HepG2 (cell line): ENCODE measurements around the gene DYSF. TPM values are rescaled to one million over a fixed set of nuclear protein-coding genes. Genes with fewer than 3 reads are reported as not detected.

Experiments used
- ATAC-seq: fragments of 200-7000 bp; cut with Tn5 transposase; 3 replicates; pipeline ENCODE4 v1.9.1; 2020; ENCODE audit warnings: mild to moderate bottlenecking, moderate library complexity
- BruUV-seq: library from RNA; stranded (reverse); fragments of 400-500 nt; replicated peaks from 2 replicates; lab custom pipeline; 2021; lab: Mats Ljungman, UMichigan
- CTCF ChIA-PET: fragments of 300-600 bp; formaldehyde crosslinking; extraction: SDS; loops from one replicate; lab custom pipeline; 2021; ENCODE audit warnings: low total read pairs, inconsistent platforms, low intra/inter-chr PET ratio; lab: Yijun Ruan, JAX
- POLR2A ChIA-PET: fragments of 350-600 bp; sonication (Branson Sonifier 250); formaldehyde crosslinking; loops from one replicate; lab custom pipeline; 2020; ENCODE audit warnings: antibody characterized with exemption, inconsistent platforms; lab: Yijun Ruan, JAX
- DNase-seq: peaks from one replicate; pipeline ENCODE4 v3.0.0-alpha.2; 2015; ENCODE audit warnings: low spot score
- FAIRE-seq: peaks from 3 replicates; lab custom pipeline; 2011; peaks lifted over from hg19 to GRCh38; lab: Jason Lieb, UNC
- H2AFZ ChIP-seq: one replicate; pipeline ENCODE4 v1.6.1; 2011; ENCODE audit warnings: low read length, inconsistent platforms
- H3K27ac ChIP-seq: fragments of 300-600 bp; 3 replicates; pipeline ENCODE4 v1.8.0; 2011; ENCODE audit warnings: mixed run types, mild to moderate bottlenecking, mixed read lengths, low read length, inconsistent platforms; ENCODE audit not compliant: insufficient read depth; ENCODE audit errors: extremely low read length
- H3K27me3 ChIP-seq, 2 experiments: fragments of 200-600 bp in 1 of 2; 2 replicates in 1 of 2; 3 replicates in 1 of 2; pipeline versions ENCODE4 v1.6.0 to v1.8.0; 2011; ENCODE audit warnings: low read length in 2 of 2, mild to moderate bottlenecking in 2 of 2, moderate library complexity in 2 of 2, inconsistent platforms in 1 of 2; ENCODE audit not compliant: insufficient read depth in 2 of 2, control insufficient read depth in 1 of 2
- H3K36me3 ChIP-seq, 2 experiments: fragments of 200-600 bp in 1 of 2; replicated peaks in 1 of 2; 2 replicates in 1 of 2; 3 replicates in 1 of 2; pipeline versions ENCODE4 v1.5.1 to v1.8.0; 2011; ENCODE audit warnings: low read length in 2 of 2, inconsistent platforms in 1 of 2; ENCODE audit not compliant: insufficient read depth in 2 of 2, control insufficient read depth in 1 of 2
- H3K4me1 ChIP-seq: 2 replicates; pipeline ENCODE4 v1.5.1; 2012; ENCODE audit warnings: low read length, inconsistent platforms; ENCODE audit not compliant: insufficient read depth
- H3K4me2 ChIP-seq: 2 replicates; pipeline ENCODE4 v1.6.0; 2011; ENCODE audit warnings: low read depth, low read length, inconsistent platforms
- H3K4me3 ChIP-seq, 3 experiments: fragments of 200-600 bp in 1 of 3; sonication (generic), shearing (Covaris generic) in 1 of 3; replicated peaks in 1 of 3; 2 replicates each; pipeline ENCODE4 v1.5.1; 2011 to 2016; ENCODE audit warnings: low read length in 3 of 3, inconsistent platforms in 2 of 3, low read depth in 2 of 3, mild to moderate bottlenecking in 2 of 3, control low read depth in 1 of 3, mixed read lengths in 1 of 3; ENCODE audit not compliant: insufficient read depth in 1 of 3
- H3K79me2 ChIP-seq: one replicate; pipeline ENCODE4 v1.6.1; 2011; ENCODE audit warnings: low read length, inconsistent platforms; ENCODE audit not compliant: insufficient read depth
- H3K9ac ChIP-seq: 2 replicates; pipeline ENCODE4 v1.6.0; 2011; ENCODE audit warnings: mild to moderate bottlenecking, low read depth, low read length, inconsistent platforms; ENCODE audit not compliant: insufficient read depth
- H3K9me3 ChIP-seq: 2 replicates; pipeline ENCODE4 v1.5.1; 2012; ENCODE audit warnings: mild to moderate bottlenecking, low read length
- H4K20me1 ChIP-seq: 2 replicates; pipeline ENCODE4 v1.6.0; 2011; ENCODE audit warnings: inconsistent platforms, mild to moderate bottlenecking, low read length, moderate library complexity; ENCODE audit not compliant: insufficient read depth
- ELF4 ChIP-seq: sonication (generic); formaldehyde crosslinking; IDR thresholded peaks from 2 replicates; pipeline ENCODE4 v1.5.0; 2020; ENCODE audit warnings: missing genetic modification reagents, mild to moderate bottlenecking, moderate library complexity, borderline replicate concordance
- EZH2 ChIP-seq: conservative IDR thresholded peaks from 2 replicates; pipeline ENCODE4 v1.6.1; 2012; ENCODE audit warnings: mild to moderate bottlenecking, low read depth, low read length, moderate library complexity
- KDM3A ChIP-seq: IDR thresholded peaks from 2 replicates; pipeline ENCODE4 v1.6.1; 2018; ENCODE audit warnings: low read depth, missing compliant biosample characterization
- MED1 ChIP-seq: sonication (generic); formaldehyde crosslinking; IDR thresholded peaks from 2 replicates; pipeline ENCODE4 v1.4.0; 2020; ENCODE audit warnings: missing genetic modification reagents
- MIER3 ChIP-seq: IDR thresholded peaks from 2 replicates; pipeline ENCODE4 v1.6.1; 2016; ENCODE audit warnings: missing compliant biosample characterization, borderline replicate concordance
- MYC ChIP-seq: sonication (generic); formaldehyde crosslinking; IDR thresholded peaks from 2 replicates; pipeline ENCODE4 v1.9.0; 2021; ENCODE audit warnings: missing genetic modification reagents, borderline replicate concordance
- NAIF1 ChIP-seq: sonication (generic); formaldehyde crosslinking; IDR thresholded peaks from 2 replicates; pipeline ENCODE4 v1.5.0; 2020; ENCODE audit warnings: mild to moderate bottlenecking, missing genetic modification reagents, borderline replicate concordance
- NCOR1 ChIP-seq: fragments of 200-600 bp; sonication (generic); IDR thresholded peaks from 2 replicates; pipeline ENCODE4 v1.7.0; 2017; ENCODE audit warnings: antibody characterized with exemption, low read length, borderline replicate concordance
- NR2F1 ChIP-seq, 2 experiments: fragments of 450-650 bp in 1 of 2; formaldehyde crosslinking in 1 of 2; IDR thresholded peaks; 2 replicates each; pipeline versions ENCODE4 v1.5.0 to v1.6.1; 2016 to 2020; ENCODE audit warnings: mild to moderate bottlenecking in 1 of 2, missing compliant biosample characterization in 1 of 2, missing genetic modification reagents in 1 of 2, moderate library complexity in 1 of 2
- ZNF235 ChIP-seq: sonication (generic); formaldehyde crosslinking; IDR thresholded peaks from 2 replicates; pipeline ENCODE4 v1.8.1; 2023; ENCODE audit warnings: mild to moderate bottlenecking, missing genetic modification reagents, borderline replicate concordance
- ZNF335 ChIP-seq: sonication (generic); formaldehyde crosslinking; IDR thresholded peaks from 2 replicates; pipeline ENCODE4 v1.4.0; 2020; ENCODE audit warnings: missing genetic modification reagents
- ZNF496 ChIP-seq: sonication (generic); formaldehyde crosslinking; IDR thresholded peaks from 2 replicates; pipeline ENCODE4 v1.8.1; 2023; ENCODE audit warnings: mild to moderate bottlenecking, moderate library complexity, missing genetic modification reagents; ENCODE audit not compliant: insufficient replicate concordance
- ZNF547 ChIP-seq: sonication (generic); formaldehyde crosslinking; IDR thresholded peaks from 2 replicates; pipeline ENCODE4 v1.5.1; 2020; ENCODE audit warnings: mild to moderate bottlenecking, missing genetic modification reagents
- ZSCAN21 ChIP-seq: sonication (generic); formaldehyde crosslinking; IDR thresholded peaks from 2 replicates; pipeline ENCODE4 v1.8.0; 2022; ENCODE audit warnings: mild to moderate bottlenecking, missing genetic modification reagents, moderate library complexity, borderline replicate concordance
- WGBS: methylation state at CpG from one replicate; pipeline ENCODE4 v1.1.6; 2017; ENCODE audit warnings: low lambda C conversion rate; 5-methylcytosine and 5-hydroxymethylcytosine counted together
- in situ Hi-C: cut with HindIII; loops from 2 replicates; pipeline ENCODE4 v1.10.0; 2017; ENCODE audit warnings: low pct_unique_long_range_greater_than_20kb; ENCODE audit not compliant: extremely low pct_ligation_motif_present
- intact Hi-C: fragments of 100-400 bp; cut with micrococcal nuclease; formaldehyde crosslinking; loops from one replicate; pipeline ENCODE4 v1.10.0; 2022; ENCODE audit not compliant: unreplicated experiment
- polyA plus RNA-seq, 8 experiments: library from polyadenylated mRNA; depleted of rRNA in 3 of 8; stranded (reverse) in 7 of 8; unstranded in 1 of 8; fragments of >200 nt; fragmentation: Illumina TruSeq in 4 of 8; extraction: Trizol in 4 of 8; gene quantifications; 2 replicates each; pipeline versions ENCODE4 v1.2.1 to v1.2.3, GENCODE V29; 2011 to 2016; ENCODE audit warnings: low read depth in 4 of 8, missing spikeins in 1 of 8, mixed read lengths in 1 of 8; ENCODE audit not compliant: insufficient read depth in 1 of 8
- total RNA-seq, 5 experiments: library from RNA; depleted of rRNA; stranded (reverse); fragments of >200 nt; fragmentation: Illumina TruSeq; extraction: Trizol; gene quantifications; 2 replicates each; pipeline ENCODE4 v1.2.3, GENCODE V29; 2016; ENCODE audit warnings: low read depth in 1 of 5
- TF ChIP-seq, protein P1 (sequence below): sonication (generic); formaldehyde crosslinking; IDR thresholded peaks from 2 replicates; pipeline ENCODE4 v1.4.0; 2020; ENCODE audit warnings: missing genetic modification reagents, borderline replicate concordance
- TF ChIP-seq, protein P2 (sequence below): IDR thresholded peaks from 2 replicates; pipeline ENCODE4 v1.6.1; 2016; ENCODE audit warnings: mild to moderate bottlenecking
- TF ChIP-seq, protein P3 (sequence below): sonication (generic); formaldehyde crosslinking; IDR thresholded peaks from 2 replicates; pipeline ENCODE4 v1.4.0; 2020; ENCODE audit warnings: missing genetic modification reagents

DYSF gene
- total and polyA plus RNA-seq, 2 of the 13 experiments (the other 11 are each of a cell fraction or from before 2014, with no cell fraction given), result 0.15 to 2.4 TPM

DNA sequence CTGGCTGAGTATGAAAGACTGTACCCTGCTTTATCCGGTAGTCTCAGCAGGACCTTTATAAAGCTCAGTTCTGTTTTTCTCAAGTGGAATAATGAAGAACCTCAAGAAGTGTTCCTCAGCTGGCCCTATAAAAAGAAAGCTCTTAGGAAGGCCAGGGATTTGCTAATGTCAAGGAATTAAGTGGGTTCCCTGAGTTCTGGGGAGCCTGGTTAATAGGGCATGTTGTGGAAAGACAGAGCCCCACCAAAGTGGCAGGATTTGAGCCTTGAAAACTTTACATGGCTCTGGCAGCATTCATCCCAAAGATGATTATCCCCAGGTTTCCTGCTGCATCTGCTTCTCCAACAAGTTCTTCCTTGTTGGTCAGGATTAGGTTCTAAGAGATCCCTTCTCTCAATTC lies 6.9 kb upstream of the DYSF start:
- BruUV-seq, result no TSS peak
- Histone ChIP-seq H3K4me2 (no peak overlapping the region), H3K27ac (no peak overlapping the region), H3K79me2 (no peaks in the 10 kb centered on the region), H2AFZ (no peak overlapping the region), H3K4me3 (no peak overlapping the region), H3K36me3 (no peaks in the 10 kb centered on the region), H3K9ac (no peak overlapping the region), H3K27me3 (peaks cover 0 to 3% of the 10 kb centered on the region in 2 experiments; a peak in 1 of 5 replicates), H3K4me1 (peaks cover 10% of the 10 kb centered on the region), H4K20me1 (no peaks in the 10 kb centered on the region), H3K9me3 (no peaks in the 10 kb centered on the region)
- ChIA-PET CTCF (no interaction called here), POLR2A (no interaction called here)
- in situ Hi-C loops (no loop called here), intact Hi-C loops (no loop called here)
- WGBS, result 100% methylated on average over 1 of the region's 1 CpG
- ATAC-seq, result no peak; the same call in 2 of the 3 replicates
- DNase-seq, result no peak
- FAIRE-seq, result no peak
- no peak for TF ChIP-seq ZNF235 (CRISPR knock-in tag)
- no peak for TF ChIP-seq NR2F1 (CRISPR knock-in tag; IDR thresholded peaks at IDR 0.05)
- TF ChIP-seq, protein P1, sequence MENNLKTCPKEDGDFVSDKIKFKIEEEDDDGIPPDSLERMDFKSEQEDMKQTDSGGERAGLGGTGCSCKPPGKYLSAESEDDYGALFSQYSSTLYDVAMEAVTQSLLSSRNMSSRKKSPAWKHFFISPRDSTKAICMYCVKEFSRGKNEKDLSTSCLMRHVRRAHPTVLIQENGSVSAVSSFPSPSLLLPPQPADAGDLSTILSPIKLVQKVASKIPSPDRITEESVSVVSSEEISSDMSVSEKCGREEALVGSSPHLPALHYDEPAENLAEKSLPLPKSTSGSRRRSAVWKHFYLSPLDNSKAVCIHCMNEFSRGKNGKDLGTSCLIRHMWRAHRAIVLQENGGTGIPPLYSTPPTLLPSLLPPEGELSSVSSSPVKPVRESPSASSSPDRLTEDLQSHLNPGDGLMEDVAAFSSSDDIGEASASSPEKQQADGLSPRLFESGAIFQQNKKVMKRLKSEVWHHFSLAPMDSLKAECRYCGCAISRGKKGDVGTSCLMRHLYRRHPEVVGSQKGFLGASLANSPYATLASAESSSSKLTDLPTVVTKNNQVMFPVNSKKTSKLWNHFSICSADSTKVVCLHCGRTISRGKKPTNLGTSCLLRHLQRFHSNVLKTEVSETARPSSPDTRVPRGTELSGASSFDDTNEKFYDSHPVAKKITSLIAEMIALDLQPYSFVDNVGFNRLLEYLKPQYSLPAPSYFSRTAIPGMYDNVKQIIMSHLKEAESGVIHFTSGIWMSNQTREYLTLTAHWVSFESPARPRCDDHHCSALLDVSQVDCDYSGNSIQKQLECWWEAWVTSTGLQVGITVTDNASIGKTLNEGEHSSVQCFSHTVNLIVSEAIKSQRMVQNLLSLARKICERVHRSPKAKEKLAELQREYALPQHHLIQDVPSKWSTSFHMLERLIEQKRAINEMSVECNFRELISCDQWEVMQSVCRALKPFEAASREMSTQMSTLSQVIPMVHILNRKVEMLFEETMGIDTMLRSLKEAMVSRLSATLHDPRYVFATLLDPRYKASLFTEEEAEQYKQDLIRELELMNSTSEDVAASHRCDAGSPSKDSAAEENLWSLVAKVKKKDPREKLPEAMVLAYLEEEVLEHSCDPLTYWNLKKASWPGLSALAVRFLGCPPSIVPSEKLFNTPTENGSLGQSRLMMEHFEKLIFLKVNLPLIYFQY (CRISPR knock-in tag), result no peak
- no peak for TF ChIP-seq KDM3A (CRISPR knock-in tag)
- TF ChIP-seq NAIF1 (CRISPR knock-in tag), result no peak
- no peak for TF ChIP-seq EZH2
- TF ChIP-seq, protein P2, sequence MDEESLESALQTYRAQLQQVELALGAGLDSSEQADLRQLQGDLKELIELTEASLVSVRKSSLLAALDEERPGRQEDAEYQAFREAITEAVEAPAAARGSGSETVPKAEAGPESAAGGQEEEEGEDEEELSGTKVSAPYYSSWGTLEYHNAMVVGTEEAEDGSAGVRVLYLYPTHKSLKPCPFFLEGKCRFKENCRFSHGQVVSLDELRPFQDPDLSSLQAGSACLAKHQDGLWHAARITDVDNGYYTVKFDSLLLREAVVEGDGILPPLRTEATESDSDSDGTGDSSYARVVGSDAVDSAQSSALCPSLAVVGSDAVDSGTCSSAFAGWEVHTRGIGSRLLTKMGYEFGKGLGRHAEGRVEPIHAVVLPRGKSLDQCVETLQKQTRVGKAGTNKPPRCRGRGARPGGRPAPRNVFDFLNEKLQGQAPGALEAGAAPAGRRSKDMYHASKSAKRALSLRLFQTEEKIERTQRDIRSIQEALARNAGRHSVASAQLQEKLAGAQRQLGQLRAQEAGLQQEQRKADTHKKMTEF (CRISPR knock-in tag), result no peak
- TF ChIP-seq MED1 (CRISPR knock-in tag), result no peak
- TF ChIP-seq, protein P3, sequence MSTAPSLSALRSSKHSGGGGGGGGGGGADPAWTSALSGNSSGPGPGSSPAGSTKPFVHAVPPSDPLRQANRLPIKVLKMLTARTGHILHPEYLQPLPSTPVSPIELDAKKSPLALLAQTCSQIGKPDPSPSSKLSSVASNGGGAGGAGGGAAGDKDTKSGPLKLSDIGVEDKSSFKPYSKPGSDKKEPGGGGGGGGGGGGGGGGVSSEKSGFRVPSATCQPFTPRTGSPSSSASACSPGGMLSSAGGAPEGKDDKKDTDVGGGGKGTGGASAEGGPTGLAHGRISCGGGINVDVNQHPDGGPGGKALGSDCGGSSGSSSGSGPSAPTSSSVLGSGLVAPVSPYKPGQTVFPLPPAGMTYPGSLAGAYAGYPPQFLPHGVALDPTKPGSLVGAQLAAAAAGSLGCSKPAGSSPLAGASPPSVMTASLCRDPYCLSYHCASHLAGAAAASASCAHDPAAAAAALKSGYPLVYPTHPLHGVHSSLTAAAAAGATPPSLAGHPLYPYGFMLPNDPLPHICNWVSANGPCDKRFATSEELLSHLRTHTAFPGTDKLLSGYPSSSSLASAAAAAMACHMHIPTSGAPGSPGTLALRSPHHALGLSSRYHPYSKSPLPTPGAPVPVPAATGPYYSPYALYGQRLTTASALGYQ (CRISPR knock-in tag), result no peak
- no peak for TF ChIP-seq ZNF335 (CRISPR knock-in tag)
- no peak for TF ChIP-seq NCOR1
- TF ChIP-seq MYC, result no peak
- no peak for TF ChIP-seq ZNF547 (CRISPR knock-in tag)
- no peak for TF ChIP-seq MIER3 (CRISPR knock-in tag)
- TF ChIP-seq ELF4, result no peak
- TF ChIP-seq ZSCAN21 (CRISPR knock-in tag), result no peak
- TF ChIP-seq ZNF496 (CRISPR knock-in tag), result no peak
